NCI-H748 (cell line): ENCODE measurements around the gene DYNC1I1.

Source experiments
- DNase-seq: peaks from one replicate; lab custom pipeline; 2025; ENCODE audit not compliant: unreplicated experiment; lab: John Stamatoyannopoulos, UW

The DYNC1I1 gene

DNA sequence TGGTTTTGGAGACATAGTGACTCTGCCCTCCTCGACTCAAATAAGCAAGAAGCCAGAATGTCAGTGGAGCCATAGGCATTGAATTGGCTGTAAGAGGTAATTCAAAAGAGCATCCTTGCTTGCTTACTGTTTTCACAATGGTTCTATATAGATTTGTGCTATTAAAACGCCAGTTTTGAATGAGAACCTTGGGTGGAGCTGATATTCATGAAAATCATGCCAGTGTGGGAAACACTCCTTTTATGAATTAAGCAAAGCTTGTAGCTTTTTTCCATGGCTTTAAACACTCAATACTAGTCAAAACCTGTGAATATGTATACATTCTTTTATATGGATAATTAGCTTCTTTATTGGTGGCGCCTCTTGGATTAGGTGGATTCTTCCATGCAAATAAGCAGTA lies 297.0 kb downstream of the DYNC1I1 start:
- no peak for DNase-seq

DNA sequence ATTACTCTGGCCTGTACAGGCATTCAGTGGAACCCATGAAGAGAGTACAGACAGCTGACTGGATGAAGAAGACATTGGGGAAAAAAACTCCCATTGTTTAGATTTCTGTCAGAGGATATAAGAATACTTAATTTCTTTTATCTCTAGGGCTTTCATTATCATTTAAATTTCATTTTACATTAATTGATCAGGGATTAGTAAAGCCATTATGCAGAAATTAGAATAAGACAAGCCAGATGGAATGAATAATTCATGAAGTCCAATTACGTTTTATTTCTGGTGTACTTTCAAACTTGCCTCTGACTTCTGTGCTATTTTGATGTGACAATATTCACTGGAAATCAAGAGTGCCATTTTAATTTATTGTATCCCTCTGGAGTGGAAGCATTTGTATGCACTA lies 302.5 kb downstream of the DYNC1I1 start:
- no peak for DNase-seq

DNA sequence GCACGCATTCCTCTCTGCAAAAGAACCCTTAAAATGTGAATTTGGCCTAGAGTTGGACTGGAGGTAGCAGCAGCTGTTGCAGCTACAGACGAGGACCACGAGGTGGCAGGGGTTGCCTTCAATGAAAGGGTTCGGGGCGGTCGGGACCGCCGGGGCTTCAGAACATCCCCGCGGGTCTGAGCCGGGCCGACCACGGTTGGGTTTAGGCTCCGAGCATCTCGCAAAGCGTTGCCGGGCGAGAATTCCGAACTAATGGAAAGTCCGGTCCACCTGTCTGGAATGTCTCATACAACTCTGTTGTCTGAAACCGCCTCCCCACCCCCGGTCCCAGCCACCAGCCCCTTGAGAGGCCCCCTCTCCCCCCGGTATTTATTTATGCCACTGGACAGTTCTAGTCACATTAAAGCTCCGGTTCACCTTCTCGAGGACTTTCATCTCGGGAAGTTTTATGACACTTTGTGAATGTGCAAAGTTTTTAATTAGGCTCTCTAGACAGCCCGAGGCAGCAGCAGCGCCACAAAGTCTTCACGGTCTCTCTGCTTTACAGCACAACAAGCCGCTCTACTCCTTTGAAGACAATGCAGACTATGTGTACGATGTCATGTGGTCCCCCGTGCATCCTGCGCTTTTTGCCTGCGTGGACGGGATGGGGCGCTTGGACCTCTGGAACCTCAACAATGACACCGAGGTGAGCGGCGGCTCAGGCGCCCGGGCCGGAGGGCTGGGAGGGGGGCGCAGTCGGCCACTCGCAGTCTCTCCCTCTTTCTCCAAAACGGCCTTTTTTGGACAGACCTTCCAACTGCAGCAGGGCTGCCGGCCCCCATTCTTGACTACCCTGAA lies 303.4 kb downstream of the DYNC1I1 start:
- DNase-seq, result peak; percentile 94

DNA sequence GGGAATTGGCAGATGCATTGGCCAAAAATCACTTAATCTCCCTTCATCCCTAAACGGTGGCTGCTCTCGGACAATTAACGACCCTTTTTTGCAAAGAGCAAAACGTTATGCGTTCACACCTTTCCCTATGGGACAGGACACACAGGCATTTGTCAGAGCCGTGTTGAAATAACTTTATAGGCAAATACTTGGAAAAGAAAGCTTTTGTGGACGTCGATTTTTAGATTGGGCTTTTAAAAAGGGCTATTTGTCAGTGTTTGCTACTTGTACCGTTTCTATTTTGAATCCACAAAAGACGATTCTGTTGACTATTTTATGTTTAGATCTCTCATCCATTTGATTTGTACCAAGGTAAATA lies 304.0 kb downstream of the DYNC1I1 start:
- DNase-seq, result peak; percentile 93

DNA sequence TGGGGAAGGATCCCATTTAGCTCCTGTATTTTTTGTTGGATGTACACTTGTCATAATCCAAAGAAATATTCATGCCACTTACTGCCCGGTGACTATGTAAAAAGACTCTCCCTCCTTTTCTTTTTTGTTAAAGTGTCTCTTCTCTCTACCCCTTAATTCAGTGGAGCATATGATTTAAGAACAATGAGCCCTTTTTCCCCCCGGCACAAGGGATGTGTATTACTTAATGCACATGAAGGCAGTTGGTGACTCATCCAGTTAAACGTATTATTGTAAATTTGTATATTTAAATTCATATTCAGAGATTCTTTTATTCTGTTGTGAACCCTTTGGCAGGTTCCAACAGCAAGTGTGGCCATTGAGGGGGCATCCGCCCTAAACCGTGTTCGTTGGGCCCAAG lies 307.7 kb downstream of the DYNC1I1 start:
- DNase-seq, result peak; percentile 88

DNA sequence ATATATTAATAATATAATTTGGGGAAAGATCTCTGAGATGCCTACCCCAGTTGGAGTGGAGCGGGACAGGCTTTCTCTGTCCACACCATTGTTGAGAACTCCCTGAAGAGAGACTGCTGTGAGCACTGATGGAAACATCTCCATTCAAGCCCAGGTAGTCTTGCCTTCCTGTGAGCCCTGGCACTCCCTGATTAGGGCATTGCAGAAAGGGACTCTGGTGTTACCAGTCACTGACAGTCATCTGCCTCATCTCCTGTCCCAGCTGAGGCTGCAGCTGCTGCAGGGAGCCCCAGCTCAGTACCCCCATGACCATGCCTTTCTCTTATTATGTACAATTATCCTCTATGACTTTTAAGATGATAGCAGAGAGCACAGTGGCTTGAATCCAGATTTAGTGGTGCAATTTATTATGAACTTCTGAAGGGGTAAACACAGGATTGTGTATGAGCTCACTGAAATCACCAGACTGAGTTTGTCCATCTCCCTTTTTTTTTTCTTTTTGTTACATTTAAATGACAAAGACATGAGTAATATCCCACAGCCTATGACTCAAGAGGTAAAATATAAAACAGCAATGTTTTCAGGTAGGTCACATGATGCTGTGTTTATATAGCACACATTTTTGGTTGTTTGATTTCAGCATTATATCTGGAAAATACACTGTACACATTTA lies 312.7 kb downstream of the DYNC1I1 start:
- peak; percentile 99 for DNase-seq

DNA sequence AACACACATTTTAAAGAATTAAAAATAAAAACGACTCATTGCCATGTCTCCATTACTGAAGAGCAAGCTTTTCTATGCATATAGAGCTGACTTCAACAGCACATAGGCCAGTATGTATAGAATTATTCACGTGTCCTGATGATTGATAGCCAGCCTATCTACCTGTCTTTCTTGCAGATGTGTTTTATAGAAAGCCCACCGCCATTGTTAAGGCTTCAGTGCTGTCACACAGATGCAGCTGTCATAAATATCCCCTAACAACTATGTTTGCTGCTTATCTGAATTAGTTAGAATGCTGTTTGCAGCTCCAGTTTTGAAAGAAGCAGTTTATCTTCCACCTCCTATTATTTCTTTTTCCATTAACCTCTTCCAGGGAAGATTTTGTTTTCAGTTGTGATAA lies 313.6 kb downstream of the DYNC1I1 start:
- peak; percentile 98 for DNase-seq

DNA sequence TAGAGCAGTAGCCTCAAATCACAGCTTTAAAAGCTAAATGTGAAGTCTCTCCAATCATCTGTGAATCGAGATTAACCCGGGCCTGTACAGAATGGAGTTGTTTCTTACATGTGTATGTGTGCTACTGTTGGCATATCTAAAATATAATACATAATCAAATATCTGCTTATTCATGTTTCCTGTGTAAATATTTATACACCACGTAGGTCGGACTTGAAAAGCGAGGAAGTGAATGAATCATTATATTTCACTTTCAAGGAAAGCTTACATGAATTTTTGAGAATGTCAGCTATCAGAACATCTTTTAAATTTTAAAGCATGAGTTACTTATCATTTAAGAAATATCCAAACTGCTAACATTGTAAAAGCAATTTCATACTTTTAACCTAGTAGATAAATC lies 316.2 kb downstream of the DYNC1I1 start:
- peak; percentile 66 for DNase-seq

DNA sequence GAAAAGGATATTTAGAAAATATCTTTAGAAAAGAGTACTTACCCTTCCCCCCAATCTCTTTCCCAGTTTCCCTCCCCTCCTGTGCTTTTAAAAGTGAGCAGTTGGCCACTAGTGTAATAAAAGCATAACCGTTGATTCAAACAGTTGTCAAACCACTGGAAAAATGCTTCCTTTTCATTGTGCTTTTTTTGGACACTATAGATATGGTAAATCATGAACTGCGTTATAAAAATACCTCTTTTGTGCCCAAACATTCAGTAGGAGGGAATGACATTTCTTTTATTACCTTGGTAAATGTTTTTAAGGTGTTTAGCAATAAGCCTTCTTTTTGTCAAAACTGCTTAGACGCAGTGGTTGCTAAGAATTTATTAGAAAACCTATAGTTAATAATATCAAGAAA lies 317.2 kb downstream of the DYNC1I1 start:
- DNase-seq, result peak; percentile 65

DNA sequence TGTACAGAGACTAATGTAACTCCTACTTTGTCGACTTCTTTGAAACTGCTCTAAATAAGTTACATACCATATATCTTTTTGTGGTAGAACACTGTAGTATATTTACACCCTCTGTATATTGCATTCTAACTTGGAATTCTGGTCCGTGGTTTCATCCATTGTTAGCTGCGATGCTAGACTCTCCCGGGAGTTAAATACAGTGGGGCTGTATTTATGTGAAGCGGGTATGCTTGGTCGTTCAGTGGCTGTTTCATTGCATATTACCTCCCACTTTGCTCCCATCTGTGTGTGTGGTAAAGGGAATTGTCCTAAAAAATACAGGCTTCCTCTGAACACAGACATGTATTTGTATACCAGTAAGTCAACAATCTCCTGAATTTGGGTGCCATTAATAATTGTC lies 318.4 kb downstream of the DYNC1I1 start:
- DNase-seq, result peak; percentile 95

DNA sequence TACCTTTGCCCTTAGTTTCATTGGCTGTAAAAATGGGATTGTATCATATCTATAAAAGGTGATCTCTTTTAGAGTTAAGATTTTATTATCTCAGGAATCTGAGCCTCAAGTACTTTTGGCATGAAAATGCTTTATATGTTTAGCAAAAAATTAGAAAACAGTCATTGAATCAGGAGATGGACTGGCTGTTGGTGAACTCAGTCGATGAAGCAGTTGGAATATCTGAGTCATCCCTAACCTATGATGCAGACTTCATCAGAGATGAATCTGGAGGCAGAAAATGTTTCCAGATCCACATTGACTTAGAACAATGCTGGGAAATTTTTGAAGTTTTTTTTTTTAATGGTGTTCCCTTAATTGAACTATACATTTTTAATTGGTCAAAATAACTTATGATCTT lies 321.1 kb downstream of the DYNC1I1 start:
- peak; percentile 27 for DNase-seq

DNA sequence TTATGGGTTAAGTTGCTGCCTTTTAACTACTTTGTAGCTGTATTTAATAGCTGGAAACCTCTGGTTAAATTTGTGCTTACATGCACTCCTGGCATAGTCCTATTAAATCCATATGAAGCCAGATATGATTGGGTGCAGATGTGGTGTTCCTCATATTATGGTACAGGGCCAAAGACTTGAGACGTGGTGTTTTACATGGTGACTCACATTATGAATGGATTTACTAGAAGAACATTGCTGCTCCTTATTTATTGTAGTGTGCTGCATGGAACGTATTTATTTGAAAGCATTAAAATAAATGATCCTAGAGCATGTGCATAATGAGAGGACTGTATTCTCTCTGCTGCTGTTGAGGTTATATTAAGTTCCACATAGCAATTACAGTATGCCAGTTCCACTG lies 325.5 kb downstream of the DYNC1I1 start:
- no peak for DNase-seq

DNA sequence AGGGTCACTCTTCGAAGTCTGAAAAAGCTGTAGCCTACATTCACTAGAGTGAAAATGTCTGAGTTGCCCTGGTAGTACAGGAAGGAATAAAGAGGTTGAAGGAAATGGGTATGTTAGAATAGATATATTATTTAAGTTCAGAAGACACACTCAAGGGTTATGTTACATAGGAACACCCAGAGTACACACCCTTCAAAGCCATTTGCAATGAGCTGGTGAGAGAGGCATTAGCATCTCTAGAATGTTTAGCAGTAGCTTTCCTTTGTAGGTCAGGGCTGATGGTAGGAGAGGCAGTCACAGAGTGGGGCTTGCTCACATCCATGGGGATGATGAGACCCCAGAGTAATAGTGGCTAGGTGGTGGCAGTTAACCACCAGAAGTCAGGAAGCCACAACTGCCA lies 328.4 kb downstream of the DYNC1I1 start:
- DNase-seq, result no peak

DNA sequence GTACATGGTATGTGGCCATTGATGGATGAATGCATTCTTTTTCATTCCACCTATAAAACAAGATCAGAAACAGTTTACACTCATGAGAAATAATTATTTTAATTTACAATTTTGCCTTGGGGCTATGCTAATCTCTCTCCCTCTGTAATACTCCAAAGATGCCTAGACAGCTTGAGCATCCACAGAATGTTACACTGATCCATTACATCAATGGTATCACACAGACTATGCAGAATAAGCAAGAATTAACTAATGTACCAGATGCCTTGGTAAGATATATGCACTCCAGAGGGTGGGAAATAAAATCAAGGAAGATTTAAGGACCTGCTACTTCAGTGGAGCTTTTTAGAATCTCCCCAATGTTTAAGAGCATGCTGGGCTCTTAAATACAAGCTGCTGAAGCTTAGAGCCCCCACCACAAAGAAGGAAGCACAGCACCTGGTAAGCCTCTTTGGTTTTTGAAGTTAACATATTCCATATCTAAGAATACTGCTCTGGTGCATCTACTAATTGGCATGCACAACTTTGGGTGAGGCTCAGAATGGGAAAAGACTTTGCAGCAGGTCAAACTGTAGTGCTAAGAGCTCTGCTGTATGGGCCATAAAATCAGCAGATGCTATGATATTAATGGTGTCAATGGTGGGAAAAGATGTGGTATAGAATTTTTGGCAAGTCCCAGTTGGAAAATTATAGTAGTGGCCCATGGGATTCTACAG lies 329.9 kb downstream of the DYNC1I1 start:
- no peak for DNase-seq

DNA sequence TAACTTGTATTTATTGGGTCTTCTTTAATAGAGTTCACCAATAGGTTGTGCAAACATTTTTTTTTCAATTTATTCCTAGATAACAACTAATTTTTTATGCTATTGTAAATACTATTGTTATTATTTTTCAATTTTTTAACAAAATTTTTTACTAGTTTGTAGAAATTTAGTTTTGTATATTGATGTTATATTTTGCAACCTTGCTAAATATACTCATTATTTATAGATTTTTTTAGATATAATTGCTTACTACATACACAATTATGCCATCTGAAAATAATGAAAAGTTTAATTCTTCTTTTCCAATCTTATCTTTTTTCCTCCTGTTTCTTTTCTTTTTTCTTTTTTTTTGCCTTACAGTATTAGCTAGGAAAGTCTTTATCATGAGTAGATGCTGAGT lies 332.6 kb downstream of the DYNC1I1 start:
- no peak for DNase-seq

DNA sequence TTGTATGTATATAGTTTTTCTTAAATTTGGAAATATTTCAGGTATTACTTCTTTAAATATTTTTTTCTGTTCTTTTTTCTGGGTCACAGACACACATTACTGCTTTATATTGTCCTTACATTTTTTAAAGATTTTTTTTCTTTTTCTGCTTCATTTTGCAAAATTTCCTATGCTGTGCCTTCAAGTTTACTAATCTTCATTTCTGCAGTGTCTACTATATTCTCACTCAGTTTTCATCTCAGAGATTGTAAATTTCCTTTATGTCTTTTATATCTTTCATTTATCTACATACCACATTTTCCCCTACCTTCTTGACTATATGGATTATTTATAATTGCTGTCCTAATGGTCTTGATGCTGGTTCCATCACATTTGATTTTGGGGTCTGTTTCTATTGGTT lies 339.1 kb downstream of the DYNC1I1 start:
- DNase-seq, result no peak

DNA sequence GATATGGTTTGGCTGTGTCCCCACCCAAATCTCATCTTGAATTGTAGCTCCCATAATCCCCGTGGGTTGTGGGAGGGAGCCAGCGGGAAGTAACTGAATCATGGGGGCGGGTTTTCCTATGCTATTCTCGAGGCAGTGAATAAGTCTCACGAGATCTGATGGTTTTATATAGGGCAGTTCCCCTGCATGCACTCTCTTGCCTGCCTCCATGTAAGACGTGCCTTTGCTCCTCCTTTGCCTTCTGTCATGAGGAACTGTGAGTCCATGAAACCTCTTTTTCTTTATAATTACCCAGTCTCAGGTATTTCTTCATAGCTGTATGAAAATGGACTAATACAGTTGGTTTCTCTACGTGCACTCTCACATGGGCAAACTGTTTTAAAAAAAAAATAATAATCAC lies 341.8 kb downstream of the DYNC1I1 start:
- DNase-seq, result no peak

DNA sequence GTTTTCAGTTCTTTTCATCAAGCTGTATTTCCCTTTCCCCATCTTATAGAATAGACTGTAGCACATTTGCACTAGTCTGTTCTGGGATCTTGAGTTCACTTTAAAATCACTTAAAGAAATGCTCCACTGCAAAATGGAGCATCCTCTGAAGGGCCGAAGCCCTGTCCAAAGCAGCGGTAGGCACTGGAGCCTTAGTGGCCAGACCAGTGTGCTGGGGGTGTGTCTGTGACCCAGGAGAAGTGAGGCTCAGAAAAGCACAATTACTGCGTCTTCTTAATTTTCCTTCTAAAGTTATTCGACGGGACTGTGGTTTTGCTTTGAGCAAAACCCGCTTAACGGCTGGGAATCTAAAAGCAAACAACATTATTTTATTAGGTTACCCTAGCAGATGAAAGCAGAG lies 343.8 kb downstream of the DYNC1I1 start:
- DNase-seq, result peak; percentile 58

DNA sequence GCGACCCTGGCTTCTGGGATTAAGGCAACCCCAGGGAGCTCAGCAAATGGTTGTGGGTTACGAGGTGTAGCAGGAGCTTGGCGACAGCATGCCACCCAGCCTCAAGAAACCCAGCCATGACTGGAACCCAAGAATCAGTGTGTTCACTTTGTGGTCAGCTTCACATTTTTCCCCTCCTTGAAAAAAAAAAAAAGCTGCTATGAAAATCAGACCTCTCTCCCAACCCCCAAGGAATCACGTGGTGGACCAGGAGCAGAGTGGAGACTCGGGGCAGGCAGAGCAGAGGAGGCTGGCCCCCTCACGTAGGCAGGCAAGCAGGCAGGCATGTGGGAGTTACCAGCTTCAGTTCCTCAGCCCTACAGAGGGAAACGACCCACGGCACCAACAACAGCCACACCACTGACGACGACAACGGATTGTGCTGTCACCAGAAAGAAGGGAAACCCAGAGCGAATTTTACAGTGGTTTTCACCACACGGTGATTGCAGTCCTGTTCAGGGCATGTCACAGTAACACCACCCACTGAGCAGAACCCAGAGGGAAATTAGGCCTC lies 346.2 kb downstream of the DYNC1I1 start:
- no peak for DNase-seq

DNA sequence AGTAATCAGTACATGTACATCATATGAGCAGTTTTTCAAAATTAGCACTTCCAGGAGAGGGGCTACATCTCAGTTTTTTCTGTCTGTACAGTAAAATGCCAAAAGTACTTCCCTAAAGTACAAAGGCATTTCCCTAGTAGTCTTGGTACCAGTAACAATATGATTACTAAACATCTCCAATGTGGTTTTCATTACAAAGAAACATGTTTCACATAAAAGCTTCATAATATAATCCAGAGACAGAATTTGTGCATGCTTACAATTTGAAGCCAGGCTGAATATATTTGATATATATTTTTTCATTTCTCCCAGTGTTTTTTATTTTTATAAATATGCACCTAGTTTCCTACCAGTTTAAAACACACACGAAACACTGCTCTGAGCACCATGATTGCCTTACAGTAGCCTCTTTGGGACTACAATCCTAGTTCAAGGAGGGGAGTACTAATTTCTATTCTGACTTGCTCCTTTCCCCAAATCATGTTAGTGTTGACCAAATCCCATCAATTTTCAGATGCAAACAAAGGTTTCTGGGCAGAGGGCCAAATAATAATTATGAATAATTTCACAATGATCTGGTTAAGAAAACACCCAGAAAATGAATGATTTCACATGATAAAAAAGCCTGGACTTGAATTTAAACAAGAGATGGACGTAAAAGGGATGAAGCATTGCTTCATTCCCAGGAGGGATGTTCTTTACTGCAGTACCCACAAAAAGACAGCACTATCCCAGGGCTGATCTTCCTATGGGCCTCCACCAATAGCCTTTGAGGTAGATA lies 348.3 kb downstream of the DYNC1I1 start:
- DNase-seq, result peak; percentile 58

DNA sequence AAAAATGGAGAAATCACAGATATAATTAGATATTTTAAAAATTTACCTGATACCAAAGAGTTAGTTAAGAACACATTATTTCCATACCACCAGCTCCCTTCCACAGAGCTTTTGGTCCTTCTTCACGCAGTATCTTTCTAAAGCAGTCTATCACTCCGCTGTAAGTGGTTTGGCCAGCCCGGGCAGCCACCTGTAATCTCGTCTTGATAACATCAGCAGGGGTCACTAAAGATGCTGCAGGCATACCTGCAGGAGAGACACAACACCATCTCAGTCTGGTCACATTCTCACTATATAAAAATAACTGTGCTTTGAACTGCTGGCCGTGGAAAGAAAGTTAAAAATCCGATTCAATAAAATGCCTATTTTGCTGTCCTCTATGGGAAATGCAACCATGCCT lies 349.4 kb downstream of the DYNC1I1 start:
- peak; percentile 71 for DNase-seq
